ENCODE results near the gene KCNMB1.

Gene KCNMB1

GRCh38 chr5:170403675-170404074 lies 14.5 kb upstream of the KCNMB1 start:
- Histone ChIP-seq H3K9me3 (no peaks in the 10 kb centered on the region), H3K27me3 (no peaks in the 10 kb centered on the region), H3K36me3 (no peaks in the 10 kb centered on the region), H3K4me1 (ENCODE audit: control insufficient read depth in 1 of 2, insufficient read depth in 1 of 2, low read depth in 1 of 2, low read length in 1 of 2) (peaks cover 0 to 9% of the 10 kb centered on the region in 2 experiments), H3K27ac (no peak overlapping the region), H3K4me3 (ENCODE audit: low read depth in 1 of 2, low read length in 1 of 2) (no peak overlapping the region)
- TF ChIP-seq, protein P1, sequence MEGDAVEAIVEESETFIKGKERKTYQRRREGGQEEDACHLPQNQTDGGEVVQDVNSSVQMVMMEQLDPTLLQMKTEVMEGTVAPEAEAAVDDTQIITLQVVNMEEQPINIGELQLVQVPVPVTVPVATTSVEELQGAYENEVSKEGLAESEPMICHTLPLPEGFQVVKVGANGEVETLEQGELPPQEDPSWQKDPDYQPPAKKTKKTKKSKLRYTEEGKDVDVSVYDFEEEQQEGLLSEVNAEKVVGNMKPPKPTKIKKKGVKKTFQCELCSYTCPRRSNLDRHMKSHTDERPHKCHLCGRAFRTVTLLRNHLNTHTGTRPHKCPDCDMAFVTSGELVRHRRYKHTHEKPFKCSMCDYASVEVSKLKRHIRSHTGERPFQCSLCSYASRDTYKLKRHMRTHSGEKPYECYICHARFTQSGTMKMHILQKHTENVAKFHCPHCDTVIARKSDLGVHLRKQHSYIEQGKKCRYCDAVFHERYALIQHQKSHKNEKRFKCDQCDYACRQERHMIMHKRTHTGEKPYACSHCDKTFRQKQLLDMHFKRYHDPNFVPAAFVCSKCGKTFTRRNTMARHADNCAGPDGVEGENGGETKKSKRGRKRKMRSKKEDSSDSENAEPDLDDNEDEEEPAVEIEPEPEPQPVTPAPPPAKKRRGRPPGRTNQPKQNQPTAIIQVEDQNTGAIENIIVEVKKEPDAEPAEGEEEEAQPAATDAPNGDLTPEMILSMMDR (IDR thresholded peaks at IDR 0.05) = no peak

GRCh38 chr5:170402508-170402907 lies 13.3 kb upstream of the KCNMB1 start:
- Histone ChIP-seq H3K4me3 (ENCODE audit: low read depth in 1 of 2, low read length in 1 of 2) (no peak overlapping the region), H3K27me3 (no peaks in the 10 kb centered on the region), H3K36me3 (no peaks in the 10 kb centered on the region), H3K9me3 (no peaks in the 10 kb centered on the region), H3K4me1 (ENCODE audit: control insufficient read depth in 1 of 2, insufficient read depth in 1 of 2, low read depth in 1 of 2, low read length in 1 of 2) (peaks cover 0 to 9% of the 10 kb centered on the region in 2 experiments), H3K27ac (no peak overlapping the region)
- TF ChIP-seq, protein P1 (IDR thresholded peaks at IDR 0.05) = no peak

DNA sequence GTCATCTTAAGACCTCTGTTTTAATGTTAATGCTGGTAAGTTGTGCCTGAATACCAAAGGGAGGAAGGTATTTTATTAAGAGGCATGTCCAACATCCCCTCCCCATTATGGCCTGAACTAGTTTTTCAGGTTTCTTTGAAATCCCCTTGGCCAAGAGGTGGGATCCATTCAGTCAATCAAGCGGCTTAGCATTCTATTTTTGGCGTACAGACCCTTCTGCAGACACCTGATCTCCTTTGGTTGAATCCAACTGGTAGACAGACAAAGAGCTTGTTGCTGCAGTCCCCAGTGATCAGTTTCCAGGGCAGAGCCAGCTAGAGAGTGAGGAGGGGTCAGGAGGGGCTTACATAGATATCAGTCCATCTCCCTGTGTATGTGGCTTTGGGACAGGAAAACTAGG lies 7.9 kb upstream of the KCNMB1 start:
- H3K4me1 ChIP-seq (ENCODE audit: control insufficient read depth in 1 of 2, insufficient read depth in 1 of 2, low read depth in 1 of 2, low read length in 1 of 2) = peaks cover 0 to 5% of the 10 kb centered on the region in 2 experiments
- TF ChIP-seq, protein P1 (IDR thresholded peaks at IDR 0.05) = no peak
- no peaks in the 10 kb centered on the region for H3K36me3 ChIP-seq
- no peaks in the 10 kb centered on the region for H3K27me3 ChIP-seq
- no peak overlapping the region for H3K27ac ChIP-seq
- no peak overlapping the region for H3K4me3 ChIP-seq (ENCODE audit: low read depth in 1 of 2, low read length in 1 of 2)
- no peaks in the 10 kb centered on the region for H3K9me3 ChIP-seq

- no peaks in the 10 kb centered on the region for H3K9me3 ChIP-seq
- H3K27me3 ChIP-seq = no peaks in the 10 kb centered on the region
- TF ChIP-seq, protein P1 (IDR thresholded peaks at IDR 0.05) = no peak
- peaks cover 0 to 12% of the 10 kb centered on the region in 2 experiments for H3K4me1 ChIP-seq (ENCODE audit: control insufficient read depth in 1 of 2, insufficient read depth in 1 of 2, low read depth in 1 of 2, low read length in 1 of 2)
- no peak overlapping the region for H3K4me3 ChIP-seq (ENCODE audit: low read depth in 1 of 2, low read length in 1 of 2)
- H3K36me3 ChIP-seq = no peaks in the 10 kb centered on the region
- no peak overlapping the region for H3K27ac ChIP-seq
Measured at GRCh38 chr5:170393958-170394357, 4.8 kb upstream of the KCNMB1 start.

DNA sequence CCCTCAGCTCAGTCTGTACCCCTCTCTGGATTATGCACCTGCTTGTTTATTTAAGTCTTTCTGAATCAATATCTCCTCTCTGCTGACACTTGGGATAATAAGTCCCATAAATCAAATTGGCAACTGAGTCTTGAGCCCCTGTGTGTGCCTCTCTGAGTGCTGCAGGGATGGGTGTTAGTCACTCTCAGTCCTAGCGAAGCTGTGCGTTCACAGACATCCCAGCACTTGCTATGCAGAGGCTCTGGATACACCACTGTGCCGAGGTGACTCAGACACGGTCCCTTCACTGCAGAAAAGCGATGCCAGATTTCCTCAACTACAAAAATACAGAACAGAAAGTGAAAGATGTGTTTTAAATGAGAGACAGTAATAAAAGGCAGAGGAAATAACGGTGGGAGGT lies 4.1 kb upstream of the KCNMB1 start:
- Histone ChIP-seq H3K9me3 (no peaks in the 10 kb centered on the region), H3K36me3 (no peaks in the 10 kb centered on the region), H3K27me3 (no peaks in the 10 kb centered on the region), H3K4me3 (ENCODE audit: low read depth in 1 of 2, low read length in 1 of 2) (no peak overlapping the region), H3K27ac (no peak overlapping the region), H3K4me1 (ENCODE audit: control insufficient read depth in 1 of 2, insufficient read depth in 1 of 2, low read depth in 1 of 2, low read length in 1 of 2) (peaks cover 0 to 14% of the 10 kb centered on the region in 2 experiments)
- TF ChIP-seq, protein P1 (IDR thresholded peaks at IDR 0.05) = no peak

GRCh38 chr5:170390472-170390871 lies 1.3 kb upstream of the KCNMB1 start:
- no peak overlapping the region for H3K4me3 ChIP-seq (ENCODE audit: low read depth in 1 of 2, low read length in 1 of 2)
- H3K27ac ChIP-seq = no peak overlapping the region
- peaks cover 0 to 14% of the 10 kb centered on the region in 2 experiments for H3K4me1 ChIP-seq (ENCODE audit: control insufficient read depth in 1 of 2, insufficient read depth in 1 of 2, low read depth in 1 of 2, low read length in 1 of 2)
- TF ChIP-seq, protein P1 (IDR thresholded peaks at IDR 0.05) = no peak
- no peaks in the 10 kb centered on the region for H3K27me3 ChIP-seq
- H3K36me3 ChIP-seq = no peaks in the 10 kb centered on the region
- no peaks in the 10 kb centered on the region for H3K9me3 ChIP-seq
